ENCODE results near the gene MEGF11. TPM values are rescaled to one million over a fixed set of nuclear protein-coding genes. Genes with fewer than 3 reads are reported as not detected.

The MEGF11 gene
- polyA plus RNA-seq, 3 donors = not detected

GRCh38 chr15:66071921-66072295, 181.6 kb downstream of the MEGF11 start:
- H3K27me3 Mint-ChIP-seq (ENCODE audit: low read depth in 3 of 3) = peaks cover 4 to 12% (median 8%) of the 10 kb centered on the region in 3 donors
- intact Hi-C loops (cut with micrococcal nuclease) = no loop called here
- no peaks in the 10 kb centered on the region for H3K9me3 ChIP-seq (replicated peaks in 1 of 2; ENCODE audit: control insufficient read depth in 1 of 2, insufficient read depth in 1 of 2, low read length in 2 of 2)
- H3K36me3 Mint-ChIP-seq = no peaks in the 10 kb centered on the region
- no peak overlapping the region for H3K9ac ChIP-seq (ENCODE audit: insufficient read depth, low read length, poor library complexity, severe bottlenecking)
- peak overlapping the region in 1 of 7 donors; percentile 50 for H3K27ac Mint-ChIP-seq
- no peak overlapping the region for H2AFZ ChIP-seq (ENCODE audit: insufficient read depth, low read depth, low read length, poor library complexity, severe bottlenecking)
- no peaks in the 10 kb centered on the region for H4K20me1 ChIP-seq (ENCODE audit: insufficient read depth, low read length)
- H3K9me3 Mint-ChIP-seq = no peaks in the 10 kb centered on the region
- no peaks in the 10 kb centered on the region for H3K79me2 ChIP-seq (ENCODE audit: insufficient read depth, low read length)
- no peak overlapping the region for H3K4me2 ChIP-seq (replicated peaks; ENCODE audit: extremely low read depth, low read length, poor library complexity, severe bottlenecking)
- WGBS (ENCODE audit: insufficient coverage) = 91% methylated on average over 7 of the region's 7 CpGs
- H3K27me3 ChIP-seq (ENCODE audit: control insufficient read depth in 2 of 2, insufficient read depth in 2 of 2, low read length in 2 of 2) = no peaks in the 10 kb centered on the region
- H3K4me1 Mint-ChIP-seq = no peaks in the 10 kb centered on the region
- no peak for DNase-seq
- no peak for TF ChIP-seq CTCF (IDR thresholded peaks at IDR 0.05)
- H3K27ac ChIP-seq (ENCODE audit: low read depth in 1 of 2, low read length in 2 of 2) = no peak overlapping the region
- H3K4me1 ChIP-seq (ENCODE audit: control insufficient read depth in 1 of 2, insufficient read depth in 2 of 2, low read length in 2 of 2) = no peaks in the 10 kb centered on the region
- no peak overlapping the region for H3K4me3 ChIP-seq (replicated peaks in 1 of 3; ENCODE audit: low read depth in 2 of 3, low read length in 3 of 3)
- no peaks in the 10 kb centered on the region for H3K36me3 ChIP-seq (replicated peaks in 1 of 2; ENCODE audit: control insufficient read depth in 1 of 2, insufficient read depth in 2 of 2, low read length in 2 of 2)
- H3K4me3 Mint-ChIP-seq = no peak overlapping the region

- Mint-ChIP-seq H3K36me3 (no peaks in the 10 kb centered on the region), H3K4me1 (no peaks in the 10 kb centered on the region), H3K4me3 (no peak overlapping the region), H3K27me3 (ENCODE audit: low read depth in 3 of 3) (peaks cover 4 to 12% (median 8%) of the 10 kb centered on the region in 3 donors), H3K27ac (peak overlapping the region in 1 of 7 donors; percentile 50), H3K9me3 (no peaks in the 10 kb centered on the region)
- no peak overlapping the region for H3K9ac ChIP-seq (ENCODE audit: insufficient read depth, low read length, poor library complexity, severe bottlenecking)
- H3K79me2 ChIP-seq (ENCODE audit: insufficient read depth, low read length) = no peaks in the 10 kb centered on the region
- no peaks in the 10 kb centered on the region for H3K9me3 ChIP-seq (replicated peaks in 1 of 2; ENCODE audit: control insufficient read depth in 1 of 2, insufficient read depth in 1 of 2, low read length in 2 of 2)
- no peak overlapping the region for H3K27ac ChIP-seq (ENCODE audit: low read depth in 1 of 2, low read length in 2 of 2)
- H3K36me3 ChIP-seq (replicated peaks in 1 of 2; ENCODE audit: control insufficient read depth in 1 of 2, insufficient read depth in 2 of 2, low read length in 2 of 2) = no peaks in the 10 kb centered on the region
- no peak overlapping the region for H3K4me2 ChIP-seq (replicated peaks; ENCODE audit: extremely low read depth, low read length, poor library complexity, severe bottlenecking)
- WGBS (ENCODE audit: insufficient coverage) = 94% methylated on average over 13 of the region's 14 CpGs
- H3K27me3 ChIP-seq (ENCODE audit: control insufficient read depth in 2 of 2, insufficient read depth in 2 of 2, low read length in 2 of 2) = no peaks in the 10 kb centered on the region
- H3K4me1 ChIP-seq (ENCODE audit: control insufficient read depth in 1 of 2, insufficient read depth in 2 of 2, low read length in 2 of 2) = no peaks in the 10 kb centered on the region
- intact Hi-C loops (cut with micrococcal nuclease) = no loop called here
- H4K20me1 ChIP-seq (ENCODE audit: insufficient read depth, low read length) = no peaks in the 10 kb centered on the region
- H3K4me3 ChIP-seq (replicated peaks in 1 of 3; ENCODE audit: low read depth in 2 of 3, low read length in 3 of 3) = no peak overlapping the region
- H2AFZ ChIP-seq (ENCODE audit: insufficient read depth, low read depth, low read length, poor library complexity, severe bottlenecking) = no peak overlapping the region
- no peak for DNase-seq
- TF ChIP-seq CTCF (IDR thresholded peaks at IDR 0.05) = no peak
These were observed 182.2 kb downstream of the MEGF11 start for GRCh38 chr15:66071160-66071920.
